Stimulated activated effector memory CD8-positive, alpha-beta T cell treated with anti-CD3 and anti-CD28 coated beads, Interleukin-12 subunit alpha, Interleukin-12 subunit beta, amount 100 ng/mL, for 72 hours (primary cell): ENCODE data around the gene OR2T3.
"Not testable (repeated sequence)": the region's sequence is repeated elsewhere in the genome, so short reads cannot be mapped to it uniquely, and the experiment has no call there.

Experiments used
- ATAC-seq: fragments of 150-1000 bp; cut with Tn5 transposase; 2 replicates; pipeline ENCODE4 v1.10.0; 2021
- DNase-seq, 2 donors: peaks; one replicate each; pipeline ENCODE4 v3.0.0; 2021 to 2022; ENCODE audit warnings: low spot score in 2 of 2
- H3K27ac Mint-ChIP-seq: one replicate; pipeline ENCODE4 v1.8.0; 2022; ENCODE audit warnings: mild to moderate bottlenecking, mixed read lengths
- H3K36me3 Mint-ChIP-seq: one replicate; pipeline ENCODE4 v1.8.0; 2022; ENCODE audit warnings: mild to moderate bottlenecking, mixed read lengths
- H3K4me1 Mint-ChIP-seq: one replicate; pipeline ENCODE4 v1.8.0; 2022; ENCODE audit warnings: mixed read lengths
- H3K4me3 Mint-ChIP-seq: one replicate; pipeline ENCODE4 v1.8.0; 2022; ENCODE audit warnings: mild to moderate bottlenecking, mixed read lengths
- H3K9me3 Mint-ChIP-seq: one replicate; pipeline ENCODE4 v1.8.0; 2022; ENCODE audit warnings: mixed read lengths

The OR2T3 gene

GRCh38 chr1:248449821-248450465 lies 23.2 kb upstream of the OR2T3 start:
- ATAC-seq, H3K4me1 Mint-ChIP-seq, H3K9me3 Mint-ChIP-seq, H3K4me3 Mint-ChIP-seq, H3K36me3 Mint-ChIP-seq, DNase-seq, H3K27ac Mint-ChIP-seq: not testable (repeated sequence)

GRCh38 chr1:248450466-248451145 lies 22.5 kb upstream of the OR2T3 start:
- not testable (repeated sequence) for H3K9me3 Mint-ChIP-seq, DNase-seq, H3K27ac Mint-ChIP-seq, H3K36me3 Mint-ChIP-seq, ATAC-seq, H3K4me1 Mint-ChIP-seq, H3K4me3 Mint-ChIP-seq

GRCh38 chr1:248453619-248454018 lies 19.5 kb upstream of the OR2T3 start:
- not testable (repeated sequence) for H3K27ac Mint-ChIP-seq, H3K36me3 Mint-ChIP-seq, H3K4me3 Mint-ChIP-seq, H3K4me1 Mint-ChIP-seq, H3K9me3 Mint-ChIP-seq, DNase-seq, ATAC-seq

GRCh38 chr1:248455045-248455444 lies 18.1 kb upstream of the OR2T3 start:
- H3K4me1 Mint-ChIP-seq, DNase-seq, H3K4me3 Mint-ChIP-seq, H3K36me3 Mint-ChIP-seq, ATAC-seq, H3K27ac Mint-ChIP-seq, H3K9me3 Mint-ChIP-seq: not testable (repeated sequence)

GRCh38 chr1:248456635-248457034 lies 16.5 kb upstream of the OR2T3 start:
- not testable (repeated sequence) for H3K36me3 Mint-ChIP-seq, H3K4me3 Mint-ChIP-seq, H3K4me1 Mint-ChIP-seq, H3K9me3 Mint-ChIP-seq, H3K27ac Mint-ChIP-seq, ATAC-seq, DNase-seq

GRCh38 chr1:248459117-248459516 lies 14.0 kb upstream of the OR2T3 start:
- DNase-seq, H3K27ac Mint-ChIP-seq, H3K4me3 Mint-ChIP-seq, H3K36me3 Mint-ChIP-seq, H3K9me3 Mint-ChIP-seq, ATAC-seq, H3K4me1 Mint-ChIP-seq: not testable (repeated sequence)

- ATAC-seq, result no peak
- Mint-ChIP-seq H3K27ac (no peak overlapping the region), H3K36me3 (no peaks in the 10 kb centered on the region), H3K9me3 (no peaks in the 10 kb centered on the region), H3K4me3 (no peak overlapping the region), H3K4me1 (no peaks in the 10 kb centered on the region)
- no peak for DNase-seq
Measured at GRCh38 chr1:248471154-248471553, 2.0 kb upstream of the OR2T3 start.

GRCh38 chr1:248472111-248472510 lies 1.0 kb upstream of the OR2T3 start:
- not testable (repeated sequence) for ATAC-seq, H3K27ac Mint-ChIP-seq, DNase-seq, H3K4me3 Mint-ChIP-seq, H3K36me3 Mint-ChIP-seq, H3K9me3 Mint-ChIP-seq, H3K4me1 Mint-ChIP-seq

- not testable (repeated sequence) for H3K4me1 Mint-ChIP-seq, H3K36me3 Mint-ChIP-seq, H3K27ac Mint-ChIP-seq, DNase-seq, H3K4me3 Mint-ChIP-seq, H3K9me3 Mint-ChIP-seq, ATAC-seq
Measured at GRCh38 chr1:248475660-248476059, 2.5 kb downstream of the OR2T3 start.

GRCh38 chr1:248481686-248482579 lies 8.8 kb downstream of the OR2T3 start:
- not testable (repeated sequence) for DNase-seq, H3K36me3 Mint-ChIP-seq, H3K9me3 Mint-ChIP-seq
- peaks cover 13% of the 10 kb centered on the region for H3K4me1 Mint-ChIP-seq
- H3K4me3 Mint-ChIP-seq, result peak overlapping the region; percentile 58
- ATAC-seq, result peak; percentile 76
- peak overlapping the region; percentile 6 for H3K27ac Mint-ChIP-seq

- not testable (repeated sequence) for H3K4me3 Mint-ChIP-seq, DNase-seq, H3K36me3 Mint-ChIP-seq, ATAC-seq, H3K9me3 Mint-ChIP-seq, H3K27ac Mint-ChIP-seq, H3K4me1 Mint-ChIP-seq
Measured at GRCh38 chr1:248488289-248488688, 15.1 kb downstream of the OR2T3 start, which contains the start of gene OR2T5. Gene OR2T5, plus strand, starts transcription at chr1:248488589. Its CDS starts 0 bp downstream, at chr1:248488589.

GRCh38 chr1:248496661-248497060 lies 23.5 kb downstream of the OR2T3 start:
- not testable (repeated sequence) for H3K36me3 Mint-ChIP-seq, H3K9me3 Mint-ChIP-seq, ATAC-seq, DNase-seq, H3K4me3 Mint-ChIP-seq, H3K4me1 Mint-ChIP-seq, H3K27ac Mint-ChIP-seq

GRCh38 chr1:248500305-248501035 lies 27.3 kb downstream of the OR2T3 start:
- not testable (repeated sequence) for H3K9me3 Mint-ChIP-seq, H3K27ac Mint-ChIP-seq, H3K36me3 Mint-ChIP-seq, DNase-seq, H3K4me3 Mint-ChIP-seq, H3K4me1 Mint-ChIP-seq
- ATAC-seq, result peak; percentile 19

- not testable (repeated sequence) for DNase-seq, H3K36me3 Mint-ChIP-seq, ATAC-seq, H3K4me3 Mint-ChIP-seq, H3K27ac Mint-ChIP-seq, H3K9me3 Mint-ChIP-seq, H3K4me1 Mint-ChIP-seq
Measured at GRCh38 chr1:248507773-248508172, 34.6 kb downstream of the OR2T3 start, which contains the start of gene OR2G6. Gene OR2G6, plus strand, starts transcription at chr1:248508073. Its CDS starts 13,574 bp downstream, at chr1:248521647.

GRCh38 chr1:248510217-248510616 lies 37.1 kb downstream of the OR2T3 start:
- not testable (repeated sequence) for H3K27ac Mint-ChIP-seq, H3K4me1 Mint-ChIP-seq, H3K36me3 Mint-ChIP-seq, DNase-seq, H3K9me3 Mint-ChIP-seq, H3K4me3 Mint-ChIP-seq
- peak; percentile 57 for ATAC-seq
